ENCODE data around the gene SLC15A1.

DNA sequence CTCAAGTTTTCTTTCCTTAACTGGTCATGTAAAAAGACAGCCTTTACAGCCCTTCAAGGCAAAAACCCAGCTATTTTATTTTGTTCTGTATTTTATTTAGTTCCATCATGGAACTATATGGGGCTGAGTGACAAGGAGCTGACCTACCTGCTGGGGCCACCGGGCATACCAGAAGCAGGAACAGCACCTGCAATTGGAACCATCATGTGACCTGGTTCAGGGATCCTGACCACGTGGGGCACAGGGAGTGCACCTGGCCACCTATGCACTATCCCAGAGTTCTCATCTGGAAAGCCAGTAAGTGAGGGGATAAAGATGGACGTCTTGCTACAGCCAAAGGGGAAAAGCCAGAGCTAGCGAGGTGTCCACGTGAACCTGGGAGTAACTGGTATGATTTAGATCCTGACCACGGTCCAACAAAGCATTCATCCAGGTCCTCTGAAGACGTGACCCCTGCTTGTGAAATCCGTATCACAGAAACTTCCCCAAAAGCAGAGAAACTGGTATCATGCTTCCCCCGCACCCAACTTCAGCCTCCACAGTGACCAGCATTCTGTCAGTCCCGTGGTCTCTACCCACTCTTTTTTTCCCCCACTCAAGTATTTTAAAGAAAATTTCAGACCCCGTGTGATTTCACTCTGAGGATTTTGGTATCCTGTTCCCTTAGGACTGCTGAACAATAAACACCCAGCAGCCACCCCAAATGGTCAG, 40.5 kb upstream of the SLC15A1 start:
- TF ChIP-seq ZNF510 (tag by site-specific recombination; IDR thresholded peaks at IDR 0.05; ENCODE audit: insufficient replicate concordance): no peak
- TF ChIP-seq, protein P1, sequence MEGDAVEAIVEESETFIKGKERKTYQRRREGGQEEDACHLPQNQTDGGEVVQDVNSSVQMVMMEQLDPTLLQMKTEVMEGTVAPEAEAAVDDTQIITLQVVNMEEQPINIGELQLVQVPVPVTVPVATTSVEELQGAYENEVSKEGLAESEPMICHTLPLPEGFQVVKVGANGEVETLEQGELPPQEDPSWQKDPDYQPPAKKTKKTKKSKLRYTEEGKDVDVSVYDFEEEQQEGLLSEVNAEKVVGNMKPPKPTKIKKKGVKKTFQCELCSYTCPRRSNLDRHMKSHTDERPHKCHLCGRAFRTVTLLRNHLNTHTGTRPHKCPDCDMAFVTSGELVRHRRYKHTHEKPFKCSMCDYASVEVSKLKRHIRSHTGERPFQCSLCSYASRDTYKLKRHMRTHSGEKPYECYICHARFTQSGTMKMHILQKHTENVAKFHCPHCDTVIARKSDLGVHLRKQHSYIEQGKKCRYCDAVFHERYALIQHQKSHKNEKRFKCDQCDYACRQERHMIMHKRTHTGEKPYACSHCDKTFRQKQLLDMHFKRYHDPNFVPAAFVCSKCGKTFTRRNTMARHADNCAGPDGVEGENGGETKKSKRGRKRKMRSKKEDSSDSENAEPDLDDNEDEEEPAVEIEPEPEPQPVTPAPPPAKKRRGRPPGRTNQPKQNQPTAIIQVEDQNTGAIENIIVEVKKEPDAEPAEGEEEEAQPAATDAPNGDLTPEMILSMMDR (tag by site-specific recombination; IDR thresholded peaks at IDR 0.05): no peak
- TF ChIP-seq ZNF501 (tag by site-specific recombination; IDR thresholded peaks at IDR 0.05): no peak
- TF ChIP-seq ZFP69B (tag by site-specific recombination; IDR thresholded peaks at IDR 0.05): no peak
- TF ChIP-seq ZNF530 (tag by site-specific recombination; IDR thresholded peaks at IDR 0.05; ENCODE audit: low read depth): no peak
- no peak for TF ChIP-seq ZNF776 (tag by site-specific recombination; IDR thresholded peaks at IDR 0.05; ENCODE audit: borderline replicate concordance)
- TF ChIP-seq, protein P2, sequence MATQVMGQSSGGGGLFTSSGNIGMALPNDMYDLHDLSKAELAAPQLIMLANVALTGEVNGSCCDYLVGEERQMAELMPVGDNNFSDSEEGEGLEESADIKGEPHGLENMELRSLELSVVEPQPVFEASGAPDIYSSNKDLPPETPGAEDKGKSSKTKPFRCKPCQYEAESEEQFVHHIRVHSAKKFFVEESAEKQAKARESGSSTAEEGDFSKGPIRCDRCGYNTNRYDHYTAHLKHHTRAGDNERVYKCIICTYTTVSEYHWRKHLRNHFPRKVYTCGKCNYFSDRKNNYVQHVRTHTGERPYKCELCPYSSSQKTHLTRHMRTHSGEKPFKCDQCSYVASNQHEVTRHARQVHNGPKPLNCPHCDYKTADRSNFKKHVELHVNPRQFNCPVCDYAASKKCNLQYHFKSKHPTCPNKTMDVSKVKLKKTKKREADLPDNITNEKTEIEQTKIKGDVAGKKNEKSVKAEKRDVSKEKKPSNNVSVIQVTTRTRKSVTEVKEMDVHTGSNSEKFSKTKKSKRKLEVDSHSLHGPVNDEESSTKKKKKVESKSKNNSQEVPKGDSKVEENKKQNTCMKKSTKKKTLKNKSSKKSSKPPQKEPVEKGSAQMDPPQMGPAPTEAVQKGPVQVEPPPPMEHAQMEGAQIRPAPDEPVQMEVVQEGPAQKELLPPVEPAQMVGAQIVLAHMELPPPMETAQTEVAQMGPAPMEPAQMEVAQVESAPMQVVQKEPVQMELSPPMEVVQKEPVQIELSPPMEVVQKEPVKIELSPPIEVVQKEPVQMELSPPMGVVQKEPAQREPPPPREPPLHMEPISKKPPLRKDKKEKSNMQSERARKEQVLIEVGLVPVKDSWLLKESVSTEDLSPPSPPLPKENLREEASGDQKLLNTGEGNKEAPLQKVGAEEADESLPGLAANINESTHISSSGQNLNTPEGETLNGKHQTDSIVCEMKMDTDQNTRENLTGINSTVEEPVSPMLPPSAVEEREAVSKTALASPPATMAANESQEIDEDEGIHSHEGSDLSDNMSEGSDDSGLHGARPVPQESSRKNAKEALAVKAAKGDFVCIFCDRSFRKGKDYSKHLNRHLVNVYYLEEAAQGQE (tag by site-specific recombination; IDR thresholded peaks at IDR 0.05): no peak
- no peak for TF ChIP-seq ZNF274 (IDR thresholded peaks at IDR 0.05; ENCODE audit: low read length)
- no peak for TF ChIP-seq ZNF274 (tag by site-specific recombination; IDR thresholded peaks at IDR 0.05; ENCODE audit: borderline replicate concordance)
- TF ChIP-seq KLF1 (tag by site-specific recombination; IDR thresholded peaks at IDR 0.05): no peak
- no peak for TF ChIP-seq YY2 (tag by site-specific recombination; IDR thresholded peaks at IDR 0.05)

All from HEK293 (cell line).